Body of pancreas (tissue), 4 donors: ENCODE results near the gene MTF1.

Experiments used
- POLR2A ChIP-seq, 3 donors: fragments of 450-650 bp; IDR thresholded peaks; one replicate each; pipeline ENCODE4 v1.6.1; 2016; ENCODE audit warnings: antibody characterized with exemption in 3 of 3, mild to moderate bottlenecking in 2 of 3
- TF ChIP-seq, protein P1 (sequence below), 7 experiments: fragments of 450-650 bp in 4 of 7; fragments of 200-600 bp in 3 of 7; sonication (generic) in 3 of 7; IDR thresholded peaks; one replicate each; pipeline ENCODE4 v1.5.1; 2016 to 2019; ENCODE audit warnings: antibody characterized with exemption in 7 of 7

- TF ChIP-seq, protein P1, sequence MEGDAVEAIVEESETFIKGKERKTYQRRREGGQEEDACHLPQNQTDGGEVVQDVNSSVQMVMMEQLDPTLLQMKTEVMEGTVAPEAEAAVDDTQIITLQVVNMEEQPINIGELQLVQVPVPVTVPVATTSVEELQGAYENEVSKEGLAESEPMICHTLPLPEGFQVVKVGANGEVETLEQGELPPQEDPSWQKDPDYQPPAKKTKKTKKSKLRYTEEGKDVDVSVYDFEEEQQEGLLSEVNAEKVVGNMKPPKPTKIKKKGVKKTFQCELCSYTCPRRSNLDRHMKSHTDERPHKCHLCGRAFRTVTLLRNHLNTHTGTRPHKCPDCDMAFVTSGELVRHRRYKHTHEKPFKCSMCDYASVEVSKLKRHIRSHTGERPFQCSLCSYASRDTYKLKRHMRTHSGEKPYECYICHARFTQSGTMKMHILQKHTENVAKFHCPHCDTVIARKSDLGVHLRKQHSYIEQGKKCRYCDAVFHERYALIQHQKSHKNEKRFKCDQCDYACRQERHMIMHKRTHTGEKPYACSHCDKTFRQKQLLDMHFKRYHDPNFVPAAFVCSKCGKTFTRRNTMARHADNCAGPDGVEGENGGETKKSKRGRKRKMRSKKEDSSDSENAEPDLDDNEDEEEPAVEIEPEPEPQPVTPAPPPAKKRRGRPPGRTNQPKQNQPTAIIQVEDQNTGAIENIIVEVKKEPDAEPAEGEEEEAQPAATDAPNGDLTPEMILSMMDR (IDR thresholded peaks at IDR 0.05): no peak
- TF ChIP-seq POLR2A (IDR thresholded peaks at IDR 0.05): no peak
These were observed 7.1 kb upstream of the MTF1 start for GRCh38 chr1:37866491-37866890.
